HepG2 (cell line): ENCODE results near the gene CALD1. TPM values are rescaled to one million over a fixed set of nuclear protein-coding genes. Genes with fewer than 3 reads are reported as not detected.

ENCODE experiments used
- ATAC-seq: fragments of 200-7000 bp; cut with Tn5 transposase; 3 replicates; pipeline ENCODE4 v1.9.1; 2020; ENCODE audit warnings: mild to moderate bottlenecking, moderate library complexity
- BruUV-seq: library from RNA; stranded (reverse); fragments of 400-500 nt; replicated peaks from 2 replicates; lab custom pipeline; 2021; lab: Mats Ljungman, UMichigan
- CTCF ChIA-PET: fragments of 300-600 bp; formaldehyde crosslinking; extraction: SDS; loops from one replicate; lab custom pipeline; 2021; ENCODE audit warnings: low total read pairs, inconsistent platforms, low intra/inter-chr PET ratio; lab: Yijun Ruan, JAX
- POLR2A ChIA-PET: fragments of 350-600 bp; sonication (Branson Sonifier 250); formaldehyde crosslinking; loops from one replicate; lab custom pipeline; 2020; ENCODE audit warnings: antibody characterized with exemption, inconsistent platforms; lab: Yijun Ruan, JAX
- DNase-seq: peaks from one replicate; pipeline ENCODE4 v3.0.0-alpha.2; 2015; ENCODE audit warnings: low spot score
- FAIRE-seq: peaks from 3 replicates; lab custom pipeline; 2011; peaks lifted over from hg19 to GRCh38; lab: Jason Lieb, UNC
- H2AFZ ChIP-seq: one replicate; pipeline ENCODE4 v1.6.1; 2011; ENCODE audit warnings: low read length, inconsistent platforms
- H3K27ac ChIP-seq: fragments of 300-600 bp; 3 replicates; pipeline ENCODE4 v1.8.0; 2011; ENCODE audit warnings: mixed run types, mild to moderate bottlenecking, mixed read lengths, low read length, inconsistent platforms; ENCODE audit not compliant: insufficient read depth; ENCODE audit errors: extremely low read length
- H3K27me3 ChIP-seq, 2 experiments: fragments of 200-600 bp in 1 of 2; 2 replicates in 1 of 2; 3 replicates in 1 of 2; pipeline versions ENCODE4 v1.6.0 to v1.8.0; 2011; ENCODE audit warnings: low read length in 2 of 2, mild to moderate bottlenecking in 2 of 2, moderate library complexity in 2 of 2, inconsistent platforms in 1 of 2; ENCODE audit not compliant: insufficient read depth in 2 of 2, control insufficient read depth in 1 of 2
- H3K36me3 ChIP-seq, 2 experiments: fragments of 200-600 bp in 1 of 2; replicated peaks in 1 of 2; 2 replicates in 1 of 2; 3 replicates in 1 of 2; pipeline versions ENCODE4 v1.5.1 to v1.8.0; 2011; ENCODE audit warnings: low read length in 2 of 2, inconsistent platforms in 1 of 2; ENCODE audit not compliant: insufficient read depth in 2 of 2, control insufficient read depth in 1 of 2
- H3K4me1 ChIP-seq: 2 replicates; pipeline ENCODE4 v1.5.1; 2012; ENCODE audit warnings: low read length, inconsistent platforms; ENCODE audit not compliant: insufficient read depth
- H3K4me2 ChIP-seq: 2 replicates; pipeline ENCODE4 v1.6.0; 2011; ENCODE audit warnings: low read depth, low read length, inconsistent platforms
- H3K4me3 ChIP-seq, 3 experiments: fragments of 200-600 bp in 1 of 3; sonication (generic), shearing (Covaris generic) in 1 of 3; replicated peaks in 1 of 3; 2 replicates each; pipeline ENCODE4 v1.5.1; 2011 to 2016; ENCODE audit warnings: low read length in 3 of 3, inconsistent platforms in 2 of 3, low read depth in 2 of 3, mild to moderate bottlenecking in 2 of 3, control low read depth in 1 of 3, mixed read lengths in 1 of 3; ENCODE audit not compliant: insufficient read depth in 1 of 3
- H3K79me2 ChIP-seq: one replicate; pipeline ENCODE4 v1.6.1; 2011; ENCODE audit warnings: low read length, inconsistent platforms; ENCODE audit not compliant: insufficient read depth
- H3K9ac ChIP-seq: 2 replicates; pipeline ENCODE4 v1.6.0; 2011; ENCODE audit warnings: mild to moderate bottlenecking, low read depth, low read length, inconsistent platforms; ENCODE audit not compliant: insufficient read depth
- H3K9me3 ChIP-seq: 2 replicates; pipeline ENCODE4 v1.5.1; 2012; ENCODE audit warnings: mild to moderate bottlenecking, low read length
- H4K20me1 ChIP-seq: 2 replicates; pipeline ENCODE4 v1.6.0; 2011; ENCODE audit warnings: inconsistent platforms, mild to moderate bottlenecking, low read length, moderate library complexity; ENCODE audit not compliant: insufficient read depth
- IKZF1 ChIP-seq: fragments of 450-650 bp; IDR thresholded peaks from 2 replicates; pipeline ENCODE4 v1.7.1; 2016
- SPEN ChIP-seq: sonication (generic); formaldehyde crosslinking; IDR thresholded peaks from 2 replicates; pipeline ENCODE4 v1.5.1; 2020; ENCODE audit warnings: low read depth, mild to moderate bottlenecking, missing genetic modification reagents
- ZNF660 ChIP-seq: sonication (generic); formaldehyde crosslinking; IDR thresholded peaks from 2 replicates; pipeline ENCODE4 v1.5.1; 2020; ENCODE audit warnings: mild to moderate bottlenecking, low read depth, missing genetic modification reagents, borderline replicate concordance
- ZNF703 ChIP-seq: sonication (generic); formaldehyde crosslinking; IDR thresholded peaks from 2 replicates; pipeline ENCODE4 v1.5.1; 2020; ENCODE audit warnings: missing genetic modification reagents, mild to moderate bottlenecking, moderate library complexity, borderline replicate concordance
- ZNF737 ChIP-seq: sonication (generic); formaldehyde crosslinking; IDR thresholded peaks from 2 replicates; pipeline ENCODE4 v1.5.0; 2020; ENCODE audit warnings: missing genetic modification reagents, mild to moderate bottlenecking, borderline replicate concordance
- WGBS: methylation state at CpG from one replicate; pipeline ENCODE4 v1.1.6; 2017; ENCODE audit warnings: low lambda C conversion rate; 5-methylcytosine and 5-hydroxymethylcytosine counted together
- in situ Hi-C: cut with HindIII; loops from 2 replicates; pipeline ENCODE4 v1.10.0; 2017; ENCODE audit warnings: low pct_unique_long_range_greater_than_20kb; ENCODE audit not compliant: extremely low pct_ligation_motif_present
- intact Hi-C: fragments of 100-400 bp; cut with micrococcal nuclease; formaldehyde crosslinking; loops from one replicate; pipeline ENCODE4 v1.10.0; 2022; ENCODE audit not compliant: unreplicated experiment
- polyA plus RNA-seq, 8 experiments: library from polyadenylated mRNA; depleted of rRNA in 3 of 8; stranded (reverse) in 7 of 8; unstranded in 1 of 8; fragments of >200 nt; fragmentation: Illumina TruSeq in 4 of 8; extraction: Trizol in 4 of 8; gene quantifications; 2 replicates each; pipeline versions ENCODE4 v1.2.1 to v1.2.3, GENCODE V29; 2011 to 2016; ENCODE audit warnings: low read depth in 4 of 8, missing spikeins in 1 of 8, mixed read lengths in 1 of 8; ENCODE audit not compliant: insufficient read depth in 1 of 8
- total RNA-seq, 5 experiments: library from RNA; depleted of rRNA; stranded (reverse); fragments of >200 nt; fragmentation: Illumina TruSeq; extraction: Trizol; gene quantifications; 2 replicates each; pipeline ENCODE4 v1.2.3, GENCODE V29; 2016; ENCODE audit warnings: low read depth in 1 of 5
- TF ChIP-seq, protein P1 (sequence below): IDR thresholded peaks from 2 replicates; pipeline ENCODE4 v1.6.1; 2012; ENCODE audit warnings: inconsistent platforms
- TF ChIP-seq, protein P2 (sequence below): IDR thresholded peaks from 2 replicates; pipeline ENCODE4 v1.6.1; 2016; ENCODE audit warnings: missing compliant biosample characterization, missing genetic modification reagents, borderline replicate concordance
- TF ChIP-seq, protein P3 (sequence below): sonication (generic); formaldehyde crosslinking; IDR thresholded peaks from 2 replicates; pipeline ENCODE4 v1.4.0; 2020; ENCODE audit warnings: missing genetic modification reagents, borderline replicate concordance
- TF ChIP-seq, protein P4 (sequence below): sonication (generic); formaldehyde crosslinking; conservative IDR thresholded peaks from 2 replicates; pipeline ENCODE4 v1.4.0; 2020; ENCODE audit warnings: mild to moderate bottlenecking, missing genetic modification reagents, moderate library complexity

The CALD1 gene
- total and polyA plus RNA-seq, 2 of the 13 experiments (the other 11 are each of a cell fraction or from before 2014, with no cell fraction given) = 53.0 to 112 TPM

DNA sequence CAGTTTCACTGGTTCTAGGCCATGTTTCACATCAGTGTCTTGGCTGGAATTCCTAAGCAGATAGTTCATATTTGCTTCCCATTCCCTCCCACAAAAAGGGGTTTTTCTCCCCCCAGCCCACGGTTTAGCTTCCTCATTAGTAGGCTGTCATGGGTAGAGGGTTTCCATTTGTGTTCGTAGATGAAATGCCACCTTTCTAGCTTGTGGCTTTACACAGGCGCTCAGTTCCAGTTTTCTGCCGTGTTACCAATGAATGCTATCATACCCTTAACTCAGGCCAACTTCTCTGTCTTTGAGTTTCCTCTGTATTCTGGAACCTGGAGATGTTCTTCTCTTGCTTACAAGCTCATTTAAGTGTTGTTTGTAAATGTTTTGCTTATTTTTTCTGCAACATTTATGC, 26.8 kb downstream of the CALD1 start:
- BruUV-seq = no TSS peak
- Histone ChIP-seq H3K9me3 (no peaks in the 10 kb centered on the region), H3K27me3 (0 out of 5 replicates have a peak, but pooled peaks cover 0 to 3% of the 10 kb centered on the region in 2 experiments), H3K9ac (no peak overlapping the region), H4K20me1 (no peaks in the 10 kb centered on the region), H3K4me1 (no peaks in the 10 kb centered on the region), H2AFZ (no peak overlapping the region), H3K4me3 (no peak overlapping the region), H3K27ac (no peak overlapping the region), H3K36me3 (no peaks in the 10 kb centered on the region), H3K79me2 (no peaks in the 10 kb centered on the region), H3K4me2 (no peak overlapping the region)
- TF ChIP-seq, protein P1, sequence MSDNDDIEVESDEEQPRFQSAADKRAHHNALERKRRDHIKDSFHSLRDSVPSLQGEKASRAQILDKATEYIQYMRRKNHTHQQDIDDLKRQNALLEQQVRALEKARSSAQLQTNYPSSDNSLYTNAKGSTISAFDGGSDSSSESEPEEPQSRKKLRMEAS = no peak
- TF ChIP-seq ZNF703 (CRISPR knock-in tag) = no peak
- CTCF ChIA-PET = no interaction called here
- intact Hi-C loops = no loop called here
- DNase-seq (no peak), ATAC-seq (no peak), FAIRE-seq (no peak)
- POLR2A ChIA-PET = no interaction called here
- 68% methylated on average over 4 of the region's 4 CpGs for WGBS
- in situ Hi-C loops = no loop called here

DNA sequence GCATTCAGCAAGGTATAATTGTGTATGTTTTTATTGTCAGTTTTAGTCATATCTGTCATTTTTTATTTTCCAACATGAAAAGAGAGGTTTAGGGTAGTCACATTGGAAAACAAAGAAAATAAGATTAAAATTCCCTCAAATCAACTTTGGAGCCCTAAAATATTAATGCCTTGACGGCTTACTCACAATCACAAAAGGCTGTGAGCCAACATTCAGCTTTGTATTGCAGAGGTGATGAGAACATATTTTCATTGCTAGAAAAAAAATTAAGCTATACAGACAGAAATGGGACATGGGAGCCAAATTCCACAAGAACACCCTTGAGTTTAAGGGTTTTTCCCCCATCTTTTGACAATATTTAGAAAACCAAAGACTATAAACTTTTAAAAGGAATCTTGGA, 30.2 kb downstream of the CALD1 start:
- in situ Hi-C loops = no loop called here
- FAIRE-seq = no peak
- Histone ChIP-seq H3K4me3 (no peak overlapping the region), H3K4me2 (no peak overlapping the region), H3K27ac (no peak overlapping the region), H4K20me1 (no peaks in the 10 kb centered on the region), H3K9ac (no peak overlapping the region), H2AFZ (no peak overlapping the region), H3K79me2 (no peaks in the 10 kb centered on the region), H3K9me3 (no peaks in the 10 kb centered on the region), H3K36me3 (no peaks in the 10 kb centered on the region), H3K27me3 (0 out of 5 replicates have a peak, but pooled peaks cover 0 to 3% of the 10 kb centered on the region in 2 experiments), H3K4me1 (no peaks in the 10 kb centered on the region)
- 69% methylated on average over 1 of the region's 1 CpG for WGBS
- no peak for DNase-seq
- POLR2A ChIA-PET = no interaction called here
- ATAC-seq = no peak
- intact Hi-C loops = no loop called here
- BruUV-seq = no TSS peak
- CTCF ChIA-PET = no interaction called here
- TF ChIP-seq, protein P2, sequence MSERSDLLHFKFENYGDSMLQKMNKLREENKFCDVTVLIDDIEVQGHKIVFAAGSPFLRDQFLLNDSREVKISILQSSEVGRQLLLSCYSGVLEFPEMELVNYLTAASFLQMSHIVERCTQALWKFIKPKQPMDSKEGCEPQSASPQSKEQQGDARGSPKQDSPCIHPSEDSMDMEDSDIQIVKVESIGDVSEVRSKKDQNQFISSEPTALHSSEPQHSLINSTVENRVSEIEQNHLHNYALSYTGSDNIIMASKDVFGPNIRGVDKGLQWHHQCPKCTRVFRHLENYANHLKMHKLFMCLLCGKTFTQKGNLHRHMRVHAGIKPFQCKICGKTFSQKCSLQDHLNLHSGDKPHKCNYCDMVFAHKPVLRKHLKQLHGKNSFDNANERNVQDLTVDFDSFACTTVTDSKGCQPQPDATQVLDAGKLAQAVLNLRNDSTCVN = no peak
- TF ChIP-seq ZNF737 (CRISPR knock-in tag) (no peak), ZNF660 (CRISPR knock-in tag) (no peak), IKZF1 (no peak), SPEN (CRISPR knock-in tag) (no peak)
- TF ChIP-seq, protein P3, sequence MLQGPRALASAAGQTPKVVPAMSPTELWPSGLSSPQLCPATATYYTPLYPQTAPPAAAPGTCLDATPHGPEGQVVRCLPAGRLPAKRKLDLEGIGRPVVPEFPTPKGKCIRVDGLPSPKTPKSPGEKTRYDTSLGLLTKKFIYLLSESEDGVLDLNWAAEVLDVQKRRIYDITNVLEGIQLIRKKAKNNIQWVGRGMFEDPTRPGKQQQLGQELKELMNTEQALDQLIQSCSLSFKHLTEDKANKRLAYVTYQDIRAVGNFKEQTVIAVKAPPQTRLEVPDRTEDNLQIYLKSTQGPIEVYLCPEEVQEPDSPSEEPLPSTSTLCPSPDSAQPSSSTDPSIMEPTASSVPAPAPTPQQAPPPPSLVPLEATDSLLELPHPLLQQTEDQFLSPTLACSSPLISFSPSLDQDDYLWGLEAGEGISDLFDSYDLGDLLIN (CRISPR knock-in tag) = no peak
- TF ChIP-seq, protein P4, sequence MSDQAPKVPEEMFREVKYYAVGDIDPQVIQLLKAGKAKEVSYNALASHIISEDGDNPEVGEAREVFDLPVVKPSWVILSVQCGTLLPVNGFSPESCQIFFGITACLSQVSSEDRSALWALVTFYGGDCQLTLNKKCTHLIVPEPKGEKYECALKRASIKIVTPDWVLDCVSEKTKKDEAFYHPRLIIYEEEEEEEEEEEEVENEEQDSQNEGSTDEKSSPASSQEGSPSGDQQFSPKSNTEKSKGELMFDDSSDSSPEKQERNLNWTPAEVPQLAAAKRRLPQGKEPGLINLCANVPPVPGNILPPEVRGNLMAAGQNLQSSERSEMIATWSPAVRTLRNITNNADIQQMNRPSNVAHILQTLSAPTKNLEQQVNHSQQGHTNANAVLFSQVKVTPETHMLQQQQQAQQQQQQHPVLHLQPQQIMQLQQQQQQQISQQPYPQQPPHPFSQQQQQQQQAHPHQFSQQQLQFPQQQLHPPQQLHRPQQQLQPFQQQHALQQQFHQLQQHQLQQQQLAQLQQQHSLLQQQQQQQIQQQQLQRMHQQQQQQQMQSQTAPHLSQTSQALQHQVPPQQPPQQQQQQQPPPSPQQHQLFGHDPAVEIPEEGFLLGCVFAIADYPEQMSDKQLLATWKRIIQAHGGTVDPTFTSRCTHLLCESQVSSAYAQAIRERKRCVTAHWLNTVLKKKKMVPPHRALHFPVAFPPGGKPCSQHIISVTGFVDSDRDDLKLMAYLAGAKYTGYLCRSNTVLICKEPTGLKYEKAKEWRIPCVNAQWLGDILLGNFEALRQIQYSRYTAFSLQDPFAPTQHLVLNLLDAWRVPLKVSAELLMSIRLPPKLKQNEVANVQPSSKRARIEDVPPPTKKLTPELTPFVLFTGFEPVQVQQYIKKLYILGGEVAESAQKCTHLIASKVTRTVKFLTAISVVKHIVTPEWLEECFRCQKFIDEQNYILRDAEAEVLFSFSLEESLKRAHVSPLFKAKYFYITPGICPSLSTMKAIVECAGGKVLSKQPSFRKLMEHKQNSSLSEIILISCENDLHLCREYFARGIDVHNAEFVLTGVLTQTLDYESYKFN = no peak
